Neuronal stem cell (in vitro differentiated cells): Measurements from ENCODE around the gene PCDHGA11.
A peak's percentile ranks its signal among the peaks of the same experiment; 100 is the strongest.

Experiments
- DNase-seq: peaks from one replicate; pipeline ENCODE4 v3.0.0-alpha.2; 2013; ENCODE audit warnings: low spot score
- H2AFZ ChIP-seq: one replicate; pipeline ENCODE4 v1.6.1; 2013; ENCODE audit warnings: mild to moderate bottlenecking, low read length, inconsistent platforms
- H2AK5ac ChIP-seq: 2 replicates; pipeline ENCODE4 v1.6.1; 2013; ENCODE audit warnings: low read depth, mild to moderate bottlenecking, inconsistent platforms, low read length, moderate library complexity, mixed read lengths
- H2BK120ac ChIP-seq: 2 replicates; pipeline ENCODE4 v1.6.1; 2013; ENCODE audit warnings: low read depth, mild to moderate bottlenecking, inconsistent platforms, low read length, moderate library complexity, mixed read lengths
- H2BK12ac ChIP-seq: one replicate; pipeline ENCODE4 v1.6.1; 2013; ENCODE audit warnings: low read length, inconsistent platforms
- H2BK15ac ChIP-seq: 2 replicates; pipeline ENCODE4 v1.6.1; 2013; ENCODE audit warnings: mild to moderate bottlenecking, low read length, inconsistent platforms, mixed read lengths
- H2BK5ac ChIP-seq: one replicate; pipeline ENCODE4 v1.6.1; 2013; ENCODE audit warnings: inconsistent platforms, mild to moderate bottlenecking, low read length, moderate library complexity
- H3K14ac ChIP-seq: one replicate; pipeline ENCODE4 v1.6.1; 2013; ENCODE audit warnings: low read length, inconsistent platforms
- H3K18ac ChIP-seq: 2 replicates; pipeline ENCODE4 v1.6.1; 2013; ENCODE audit warnings: low read length, inconsistent platforms
- H3K23ac ChIP-seq: 2 replicates; pipeline ENCODE4 v1.6.1; 2013; ENCODE audit warnings: low read depth, mild to moderate bottlenecking, mixed read lengths, low read length, inconsistent platforms; ENCODE audit not compliant: poor library complexity
- H3K27ac ChIP-seq: replicated peaks from 3 replicates; pipeline ENCODE4 v1.5.1; 2013; ENCODE audit warnings: low read length, inconsistent platforms
- H3K27me3 ChIP-seq, 3 experiments: 2 replicates each; pipeline ENCODE4 v1.6.1; 2013; ENCODE audit warnings: low read length in 3 of 3, mild to moderate bottlenecking in 2 of 3, inconsistent platforms in 1 of 3, low read depth in 1 of 3, mixed read lengths in 1 of 3, moderate library complexity in 1 of 3; ENCODE audit not compliant: control insufficient read depth in 3 of 3, insufficient read depth in 3 of 3
- H3K36me3 ChIP-seq, 2 donors: replicated peaks in 1 of 2; 2 replicates each; pipeline ENCODE4 v1.6.1; 2013; ENCODE audit warnings: low read length in 2 of 2; ENCODE audit not compliant: control insufficient read depth in 2 of 2, insufficient read depth in 2 of 2
- H3K4ac ChIP-seq: 2 replicates; pipeline ENCODE4 v1.6.1; 2013; ENCODE audit warnings: inconsistent platforms, mild to moderate bottlenecking, low read length, moderate library complexity
- H3K4me1 ChIP-seq, 2 donors: 1 replicate in 1 of 2; 2 replicates in 1 of 2; pipeline ENCODE4 v1.6.1; 2013; ENCODE audit warnings: low read length in 2 of 2, low read depth in 1 of 2; ENCODE audit not compliant: control insufficient read depth in 2 of 2, insufficient read depth in 1 of 2
- H3K4me2 ChIP-seq: one replicate; pipeline ENCODE4 v1.6.1; 2013; ENCODE audit warnings: mild to moderate bottlenecking, low read length, inconsistent platforms; ENCODE audit not compliant: insufficient read depth, poor library complexity, severe bottlenecking
- H3K4me3 ChIP-seq, 2 donors: 2 replicates each; pipeline ENCODE4 v1.5.1; 2013; ENCODE audit warnings: low read length in 2 of 2, mild to moderate bottlenecking in 2 of 2, inconsistent platforms in 1 of 2, moderate library complexity in 1 of 2
- H3K79me1 ChIP-seq: one replicate; pipeline ENCODE4 v1.6.1; 2013; ENCODE audit warnings: low read depth, mild to moderate bottlenecking, inconsistent platforms, low read length, moderate library complexity
- H3K9ac ChIP-seq: one replicate; pipeline ENCODE4 v1.6.1; 2013; ENCODE audit warnings: mild to moderate bottlenecking, low read depth, low read length, inconsistent platforms; ENCODE audit not compliant: poor library complexity
- H3K9me3 ChIP-seq, 2 donors: replicated peaks in 1 of 2; 2 replicates each; pipeline versions ENCODE3 to v1.6.1; 2013; ENCODE audit warnings: low read length in 2 of 2, mild to moderate bottlenecking in 2 of 2, inconsistent platforms in 1 of 2, low read depth in 1 of 2, mixed read lengths in 1 of 2, moderate library complexity in 1 of 2; ENCODE audit not compliant: control insufficient read depth in 2 of 2, insufficient read depth in 1 of 2
- H4K8ac ChIP-seq: one replicate; pipeline ENCODE4 v1.6.1; 2013; ENCODE audit warnings: low read depth, mild to moderate bottlenecking, inconsistent platforms, low read length, moderate library complexity
- H4K91ac ChIP-seq: one replicate; pipeline ENCODE4 v1.6.1; 2013; ENCODE audit warnings: low read length, low read depth, mild to moderate bottlenecking, inconsistent platforms; ENCODE audit not compliant: poor library complexity
- WGBS, 2 donors: extraction: QIAGEN DNeasy Blood & Tissue Kit; methylation state at CpG; one replicate each; pipeline ENCODE4 v1.1.7; 2013; ENCODE audit warnings: missing lambda C conversion rate in 2 of 2, mixed read lengths in 1 of 2; ENCODE audit not compliant: insufficient read length in 2 of 2, insufficient replicate concordance in 1 of 2; ENCODE audit errors: extremely low coverage in 2 of 2; 5-methylcytosine and 5-hydroxymethylcytosine counted together

The PCDHGA11 gene

DNA sequence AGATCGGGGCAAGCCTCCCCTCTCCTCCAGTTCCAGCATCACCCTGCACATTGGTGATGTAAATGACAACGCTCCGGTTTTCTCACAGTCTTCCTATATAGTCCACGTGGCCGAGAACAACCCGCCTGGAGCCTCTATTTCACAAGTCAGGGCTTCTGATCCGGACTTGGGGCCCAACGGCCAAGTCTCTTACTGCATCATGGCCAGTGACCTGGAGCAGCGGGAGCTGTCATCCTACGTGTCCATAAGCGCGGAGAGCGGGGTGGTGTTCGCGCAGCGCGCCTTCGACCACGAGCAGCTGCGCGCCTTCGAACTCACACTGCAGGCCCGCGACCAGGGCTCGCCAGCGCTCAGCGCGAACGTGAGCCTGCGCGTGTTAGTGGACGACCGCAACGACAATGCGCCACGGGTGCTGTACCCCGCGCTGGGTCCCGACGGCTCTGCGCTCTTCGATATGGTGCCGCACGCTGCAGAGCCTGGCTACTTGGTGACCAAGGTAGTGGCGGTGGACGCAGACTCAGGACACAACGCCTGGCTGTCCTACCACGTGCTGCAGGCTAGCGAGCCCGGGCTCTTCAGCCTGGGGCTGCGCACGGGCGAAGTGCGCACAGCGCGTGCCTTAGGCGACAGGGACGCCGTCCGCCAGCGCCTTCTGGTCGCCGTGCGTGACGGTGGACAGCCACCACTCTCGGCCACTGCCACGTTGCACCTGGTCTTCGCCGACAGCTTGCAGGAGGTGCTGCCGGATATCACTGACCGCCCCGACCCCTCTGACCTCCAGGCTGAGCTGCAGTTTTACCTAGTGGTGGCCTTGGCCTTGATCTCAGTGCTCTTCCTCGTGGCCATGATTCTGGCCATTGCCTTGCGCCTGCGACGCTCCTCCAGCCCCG is 31.5 kb upstream of the PCDHGA11 start:
- H3K4me3 ChIP-seq, result peak overlapping the region in 1 of 2 donors; percentile 24
- H2BK12ac ChIP-seq, result no peak overlapping the region
- DNase-seq, result no peak
- no peak overlapping the region for H4K91ac ChIP-seq
- WGBS, 2 donors, result no CpG with 5 or more reads among the region's 77 CpGs
- no peak overlapping the region for H3K4me2 ChIP-seq
- no peaks in the 10 kb centered on the region for H3K4me1 ChIP-seq
- no peak overlapping the region for H2BK5ac ChIP-seq
- H3K27me3 ChIP-seq, result no peaks in the 10 kb centered on the region
- H3K36me3 ChIP-seq, result peaks cover 14 to 26% of the 10 kb centered on the region in 2 donors
- no peak overlapping the region for H3K27ac ChIP-seq
- no peak overlapping the region for H3K14ac ChIP-seq
- peak overlapping the region; percentile 30 for H3K18ac ChIP-seq
- H3K9me3 ChIP-seq, result peaks cover 40 to 70% of the 10 kb centered on the region in 2 donors
- H3K9ac ChIP-seq, result peak overlapping the region; percentile 51
- H2BK15ac ChIP-seq, result no peak overlapping the region
- H2AK5ac ChIP-seq, result no peak overlapping the region
- H4K8ac ChIP-seq, result no peak overlapping the region
- no peak overlapping the region for H3K4ac ChIP-seq
- H3K23ac ChIP-seq, result peak overlapping the region; percentile 16
- H3K79me1 ChIP-seq, result peaks cover 4% of the 10 kb centered on the region
- no peak overlapping the region for H2BK120ac ChIP-seq
- H2AFZ ChIP-seq, result no peak overlapping the region

GRCh38 chr5:141392429-141393198 is 28.2 kb upstream of the PCDHGA11 start, which contains the start of gene PCDHGA8:
PCDHGA8 (plus strand) TSS chr5:141392633; CDS start chr5:141392814, 181 bp downstream.
- WGBS, 2 donors, result no CpG with 5 or more reads among the region's 38 CpGs
- no peak for DNase-seq
- no peak within 1 kb of the TSS for H3K4me3 ChIP-seq

GRCh38 chr5:141393267-141393666 is 27.6 kb upstream of the PCDHGA11 start:
- Histone ChIP-seq H3K4me3 (no peak overlapping the region), H3K4me2 (no peak overlapping the region)

More at GRCh38 chr5:141392429-141393198, 28.2 kb upstream of the PCDHGA11 start, which contains the start of gene PCDHGA8:
- no peak within 1 kb of the TSS for H2BK5ac ChIP-seq
- no peak within 1 kb of the TSS for H3K9ac ChIP-seq
- H3K23ac ChIP-seq, result no peak within 1 kb of the TSS
- peaks cover 6% of the 10 kb centered on the region for H3K79me1 ChIP-seq
- H3K27me3 ChIP-seq, result no peaks in the 10 kb centered on the region
- no peak within 1 kb of the TSS for H3K4me2 ChIP-seq
- no peak within 1 kb of the TSS for H3K4ac ChIP-seq
- no peaks in the 10 kb centered on the region for H3K4me1 ChIP-seq
- no peak within 1 kb of the TSS for H2BK12ac ChIP-seq
- peaks cover 14 to 26% of the 10 kb centered on the region in 2 donors for H3K36me3 ChIP-seq
- H3K14ac ChIP-seq, result no peak within 1 kb of the TSS
- peaks cover 40 to 85% of the 10 kb centered on the region in 2 donors for H3K9me3 ChIP-seq
- H3K27ac ChIP-seq, result no peak within 1 kb of the TSS
- H2BK120ac ChIP-seq, result no peak within 1 kb of the TSS
- H4K91ac ChIP-seq, result no peak within 1 kb of the TSS
- H2AK5ac ChIP-seq, result no peak within 1 kb of the TSS
- H2AFZ ChIP-seq, result no peak within 1 kb of the TSS
- H2BK15ac ChIP-seq, result no peak within 1 kb of the TSS
- H4K8ac ChIP-seq, result no peak within 1 kb of the TSS
- H3K18ac ChIP-seq, result no peak within 1 kb of the TSS

More at GRCh38 chr5:141393267-141393666, 27.6 kb upstream of the PCDHGA11 start:
- Histone ChIP-seq H2AFZ (no peak overlapping the region), H3K9me3 (peaks cover 39 to 83% of the 10 kb centered on the region in 2 donors), H3K36me3 (peaks cover 14 to 26% of the 10 kb centered on the region in 2 donors), H2BK120ac (no peak overlapping the region), H2BK15ac (no peak overlapping the region), H3K4me1 (no peaks in the 10 kb centered on the region), H2AK5ac (no peak overlapping the region), H4K91ac (no peak overlapping the region), H3K27ac (no peak overlapping the region), H4K8ac (no peak overlapping the region), H3K23ac (no peak overlapping the region), H3K9ac (no peak overlapping the region), H3K18ac (no peak overlapping the region), H3K79me1 (peaks cover 6% of the 10 kb centered on the region), H3K27me3 (no peaks in the 10 kb centered on the region), H3K4ac (no peak overlapping the region), H2BK12ac (no peak overlapping the region), H2BK5ac (no peak overlapping the region), H3K14ac (no peak overlapping the region)
- no peak for DNase-seq
- no CpG with 5 or more reads among the region's 21 CpGs for WGBS, 2 donors
